Brain microvascular endothelial cell (primary cell): Measurements from ENCODE around the gene PRR35.

Experiments used
- DNase-seq: peaks from one replicate; pipeline ENCODE4 v3.0.0-alpha.2; 2020
- H3K27ac ChIP-seq: fragments of 250-450 bp; sonication (Bioruptor Pico); 2 replicates; pipeline ENCODE4 v1.5.1; 2020; ENCODE audit warnings: mild to moderate bottlenecking, moderate library complexity
- H3K27me3 ChIP-seq: fragments of 250-450 bp; sonication (Bioruptor Pico); replicated peaks from 2 replicates; pipeline ENCODE4 v1.5.1; 2020; ENCODE audit warnings: mild to moderate bottlenecking
- H3K36me3 ChIP-seq: fragments of 250-450 bp; sonication (Bioruptor Pico); replicated peaks from 2 replicates; pipeline ENCODE4 v1.5.1; 2020; ENCODE audit warnings: mild to moderate bottlenecking
- H3K4me3 ChIP-seq: 2 replicates; pipeline ENCODE4 v1.5.1; 2011; ENCODE audit warnings: low read depth, mild to moderate bottlenecking, control low read depth, low read length, moderate library complexity
- CTCF ChIP-seq: IDR thresholded peaks from 2 replicates; pipeline ENCODE4 v1.5.1; 2011; ENCODE audit warnings: low read depth, mild to moderate bottlenecking, moderate library complexity, low read length, control low read depth, inconsistent platforms; ENCODE audit errors: missing control alignments
- in situ Hi-C: cut with HindIII; loops from 2 replicates; pipeline ENCODE4 v1.10.0; 2017; ENCODE audit warnings: low sequenced_read_pairs, low pct_ligation_motif_present

Gene PRR35

GRCh38 chr16:543301-544164 lies 16.7 kb upstream of the PRR35 start:
- no peaks in the 10 kb centered on the region for H3K27me3 ChIP-seq
- no peak overlapping the region for H3K4me3 ChIP-seq
- in situ Hi-C loops, result no loop called here
- no peak for DNase-seq
- H3K36me3 ChIP-seq, result peaks cover 16% of the 10 kb centered on the region
- TF ChIP-seq CTCF, result no peak
- H3K27ac ChIP-seq, result no peak overlapping the region

- Histone ChIP-seq H3K36me3 (peaks cover 21% of the 10 kb centered on the region), H3K4me3 (no peak overlapping the region), H3K27me3 (no peaks in the 10 kb centered on the region), H3K27ac (no peak overlapping the region)
- no peak for TF ChIP-seq CTCF
- no peak for DNase-seq
- in situ Hi-C loops, result no loop called here
Measured at GRCh38 chr16:544517-544916, 15.7 kb upstream of the PRR35 start.

- no peak for DNase-seq
- in situ Hi-C loops, result no loop called here
- peak; percentile 57 for TF ChIP-seq CTCF
- Histone ChIP-seq H3K27ac (no peak overlapping the region), H3K4me3 (no peak overlapping the region), H3K36me3 (peaks cover 32% of the 10 kb centered on the region), H3K27me3 (no peaks in the 10 kb centered on the region)
Measured at GRCh38 chr16:546909-547770, 13.1 kb upstream of the PRR35 start.

- H3K27me3 ChIP-seq, result no peaks in the 10 kb centered on the region
- DNase-seq, result no peak
- H3K36me3 ChIP-seq, result peaks cover 35% of the 10 kb centered on the region
- H3K4me3 ChIP-seq, result no peak overlapping the region
- no peak for TF ChIP-seq CTCF
- in situ Hi-C loops, result no loop called here
- no peak overlapping the region for H3K27ac ChIP-seq
Measured at GRCh38 chr16:548586-548985, 11.6 kb upstream of the PRR35 start.

- Histone ChIP-seq H3K27ac (no peak overlapping the region), H3K36me3 (peaks cover 39% of the 10 kb centered on the region), H3K4me3 (no peak overlapping the region), H3K27me3 (no peaks in the 10 kb centered on the region)
- TF ChIP-seq CTCF, result peak; percentile 10
- in situ Hi-C loops, result no loop called here
- DNase-seq, result no peak
Measured at GRCh38 chr16:549544-550263, 10.5 kb upstream of the PRR35 start.
